Astrocyte (in vitro differentiated cells and primary cell): ENCODE results near the gene RAF1. TPM values are rescaled to one million over a fixed set of nuclear protein-coding genes. Genes with fewer than 3 reads are reported as not detected.

ENCODE experiments used
- DNase-seq: peaks from one replicate; pipeline ENCODE4 v3.0.0-alpha.2; 2010; ENCODE audit warnings: low read depth
- FAIRE-seq: peaks from 2 replicates; lab custom pipeline; 2011; peaks lifted over from hg19 to GRCh38; lab: Jason Lieb, UNC
- H2AFZ ChIP-seq: 2 replicates; pipeline ENCODE4 v1.6.0; 2012; ENCODE audit warnings: low read depth, low read length, inconsistent platforms
- H3K27ac ChIP-seq: 2 replicates; pipeline ENCODE4 v1.5.1; 2011; ENCODE audit warnings: low read depth, low read length, inconsistent platforms
- H3K27me3 ChIP-seq: 2 replicates; pipeline ENCODE4 v1.6.0; 2011; ENCODE audit warnings: low read length, inconsistent platforms; ENCODE audit not compliant: insufficient read depth
- H3K36me3 ChIP-seq: 2 replicates; pipeline ENCODE4 v1.5.1; 2011; ENCODE audit warnings: low read length, inconsistent platforms; ENCODE audit not compliant: insufficient read depth
- H3K4me1 ChIP-seq: 2 replicates; pipeline ENCODE4 v1.5.1; 2011; ENCODE audit warnings: low read length, inconsistent platforms; ENCODE audit not compliant: insufficient read depth
- H3K4me2 ChIP-seq: 2 replicates; pipeline ENCODE4 v1.6.0; 2012; ENCODE audit warnings: low read length, inconsistent platforms
- H3K4me3 ChIP-seq: 2 replicates; pipeline ENCODE4 v1.5.1; 2011; ENCODE audit warnings: low read depth, mild to moderate bottlenecking, low read length, inconsistent platforms; ENCODE audit not compliant: insufficient read depth
- H3K79me2 ChIP-seq: 2 replicates; pipeline ENCODE4 v1.6.0; 2012; ENCODE audit warnings: mild to moderate bottlenecking, low read length, inconsistent platforms; ENCODE audit not compliant: insufficient read depth
- H3K9ac ChIP-seq: 2 replicates; pipeline ENCODE4 v1.6.0; 2012; ENCODE audit warnings: mild to moderate bottlenecking, low read length, inconsistent platforms
- H3K9me3 ChIP-seq: 2 replicates; pipeline ENCODE4 v1.5.1; 2012; ENCODE audit warnings: low read depth, mild to moderate bottlenecking, low read length, inconsistent platforms; ENCODE audit not compliant: insufficient read depth
- H4K20me1 ChIP-seq: 2 replicates; pipeline ENCODE4 v1.6.0; 2012; ENCODE audit warnings: low read length, inconsistent platforms; ENCODE audit not compliant: insufficient read depth
- H3K27ac Mint-ChIP-seq: one replicate; pipeline ENCODE4 v1.8.0; 2021; ENCODE audit warnings: mild to moderate bottlenecking, mixed read lengths; ENCODE audit not compliant: unreplicated experiment
- H3K27me3 Mint-ChIP-seq: one replicate; pipeline ENCODE4 v1.8.0; 2021; ENCODE audit warnings: low read depth, mixed read lengths; ENCODE audit not compliant: unreplicated experiment
- H3K36me3 Mint-ChIP-seq: one replicate; pipeline ENCODE4 v1.8.0; 2021; ENCODE audit warnings: low read depth, mixed read lengths; ENCODE audit not compliant: unreplicated experiment
- H3K4me1 Mint-ChIP-seq: one replicate; pipeline ENCODE4 v1.8.0; 2021; ENCODE audit warnings: low read depth, mixed read lengths; ENCODE audit not compliant: unreplicated experiment
- H3K4me3 Mint-ChIP-seq: one replicate; pipeline ENCODE4 v1.8.0; 2021; ENCODE audit warnings: mild to moderate bottlenecking, moderate library complexity, mixed read lengths; ENCODE audit not compliant: unreplicated experiment
- H3K9me3 Mint-ChIP-seq: one replicate; pipeline ENCODE4 v1.8.0; 2021; ENCODE audit warnings: mild to moderate bottlenecking, mixed read lengths; ENCODE audit not compliant: unreplicated experiment
- CTCF ChIP-seq: IDR thresholded peaks from 2 replicates; pipeline ENCODE4 v1.5.1; 2011; ENCODE audit warnings: low read depth, mild to moderate bottlenecking, inconsistent platforms, low read length, moderate library complexity; ENCODE audit not compliant: insufficient read depth
- EZH2 ChIP-seq: IDR thresholded peaks from 2 replicates; pipeline ENCODE4 v1.6.1; 2012; ENCODE audit warnings: mild to moderate bottlenecking, low read length, inconsistent platforms; ENCODE audit not compliant: insufficient read depth
- total RNA-seq: library from RNA; stranded (reverse); gene quantifications from 2 replicates; pipeline ENCODE4 v1.2.1, GENCODE V29; 2021

The RAF1 gene
- total RNA-seq, 1 donor from 2014 or later, result 80.9 TPM

GRCh38 chr3:12536423-12536822 is 127.5 kb downstream of the RAF1 start:
- no peak for FAIRE-seq
- H3K36me3 Mint-ChIP-seq, result no peaks in the 10 kb centered on the region

More at GRCh38 chr3:12536423-12536822, 127.5 kb downstream of the RAF1 start:
- Histone ChIP-seq H3K4me2 (no peak overlapping the region), H3K36me3 (no peaks in the 10 kb centered on the region), H3K79me2 (no peaks in the 10 kb centered on the region), H3K4me1 (no peaks in the 10 kb centered on the region), H3K9ac (no peak overlapping the region), H3K27me3 (no peaks in the 10 kb centered on the region), H3K9me3 (no peaks in the 10 kb centered on the region), H2AFZ (no peak overlapping the region), H4K20me1 (no peaks in the 10 kb centered on the region), H3K27ac (no peak overlapping the region), H3K4me3 (no peak overlapping the region)
- H3K4me3 Mint-ChIP-seq, result no peak overlapping the region
- no peaks in the 10 kb centered on the region for H3K4me1 Mint-ChIP-seq
- TF ChIP-seq EZH2, result no peak
- peak; percentile 9 for TF ChIP-seq CTCF
- H3K27me3 Mint-ChIP-seq, result no peaks in the 10 kb centered on the region
- H3K9me3 Mint-ChIP-seq, result no peaks in the 10 kb centered on the region
- no peak overlapping the region for H3K27ac Mint-ChIP-seq
- DNase-seq, result no peak

Other genes starting within 250 kb of the RAF1 start
- gene TSEN2, start 179.6 kb downstream of the RAF1 start, total RNA-seq, result 9.7 TPM in 2 replicates
- 0.25 TPM in 1 of 2 replicates, not detected in the other for gene MKRN2OS, start 118.6 kb downstream of the RAF1 start, total RNA-seq
- 36.7 and 38.2 TPM in 2 replicates for gene MKRN2, start 107.0 kb downstream of the RAF1 start, total RNA-seq
- 1.3 and 2.0 TPM in 2 replicates for gene TMEM40, start 95.1 kb upstream of the RAF1 start, total RNA-seq
- 3.8 and 4.6 TPM in 2 replicates for gene CAND2, start 132.6 kb upstream of the RAF1 start, total RNA-seq
- gene RPL32, start 177.4 kb upstream of the RAF1 start, total RNA-seq, result 1,349 and 1,479 TPM in 2 replicates